HCT116 (cell line): ENCODE data around the gene GNB5. TPM values are rescaled to one million over a fixed set of nuclear protein-coding genes. Genes with fewer than 3 reads are reported as not detected.

Source experiments
- ATAC-seq: fragments of 200-7000 bp; cut with Tn5 transposase; 2 replicates; pipeline ENCODE4 v1.9.1; 2020; ENCODE audit warnings: mild to moderate bottlenecking, moderate library complexity
- BruUV-seq: library from RNA; stranded (reverse); fragments of 400-500 nt; replicated peaks from 2 replicates; lab custom pipeline; 2021; lab: Mats Ljungman, UMichigan
- CTCF ChIA-PET: fragments of 300-600 bp; sonication (Branson Sonifier 250); formaldehyde crosslinking; loops from one replicate; lab custom pipeline; 2021; ENCODE audit warnings: antibody characterized with exemption; lab: Charles Lee
- POLR2A ChIA-PET: fragments of 300-600, 350-600 bp; sonication (Branson Sonifier 250); formaldehyde crosslinking; loops from one replicate; lab custom pipeline; 2021; ENCODE audit warnings: antibody characterized with exemption; lab: Charles Lee
- RAD21 ChIA-PET, 2 experiments: fragments of 300-600 bp; sonication (Branson Sonifier 250); formaldehyde crosslinking; loops; one replicate each; lab custom pipeline; 2023; ENCODE audit warnings: low total read pairs in 2 of 2; ENCODE audit not compliant: uncharacterized antibody in 2 of 2, unreplicated experiment in 2 of 2, low non-redundant PET in 1 of 2; lab: Charles Lee
- DNase-seq: peaks from one replicate; pipeline ENCODE4 v3.0.0-alpha.2; 2010; ENCODE audit warnings: low read depth, low spot score
- H2AFZ ChIP-seq: fragments of 200-600 bp; shearing (Covaris generic), sonication (generic); 2 replicates; pipeline ENCODE4 v1.6.1; 2017; ENCODE audit warnings: low read depth, mixed run types, mixed read lengths, antibody characterized with exemption, low read length; ENCODE audit not compliant: poor library complexity, severe bottlenecking
- H3K27ac ChIP-seq: 2 replicates; pipeline ENCODE4 v1.5.1; 2012; ENCODE audit warnings: low read depth, low read length
- H3K27me3 ChIP-seq: fragments of 200-600 bp; sonication (generic); 2 replicates; pipeline ENCODE4 v1.6.1; 2016; ENCODE audit warnings: mixed run types, low read length, mixed read lengths; ENCODE audit not compliant: insufficient read depth
- H3K36me3 ChIP-seq, 2 experiments: fragments of 200-500 bp in 1 of 2; fragments of 200-600 bp in 1 of 2; sonication (Bioruptor generic) in 1 of 2; sonication (generic) in 1 of 2; 2 replicates each; pipeline versions ENCODE4 v1.5.1 to v1.6.1; 2014 to 2016; ENCODE audit warnings: low read length in 2 of 2, inconsistent platforms in 1 of 2, mixed read lengths in 1 of 2, mixed run types in 1 of 2; ENCODE audit not compliant: insufficient read depth in 2 of 2, control insufficient read depth in 1 of 2
- H3K4me1 ChIP-seq, 2 experiments: fragments of 200-600 bp in 1 of 2; sonication (generic) in 1 of 2; 2 replicates each; pipeline versions ENCODE4 v1.5.1 to v1.6.1; 2012 to 2017; ENCODE audit warnings: low read length in 2 of 2, inconsistent platforms in 1 of 2, mild to moderate bottlenecking in 1 of 2, mixed read lengths in 1 of 2, mixed run types in 1 of 2, moderate library complexity in 1 of 2; ENCODE audit not compliant: insufficient read depth in 2 of 2, control insufficient read depth in 1 of 2
- H3K4me2 ChIP-seq: fragments of 200-600 bp; sonication (generic); 2 replicates; pipeline ENCODE4 v1.6.1; 2017; ENCODE audit warnings: mixed run types, low read length, mixed read lengths
- H3K4me3 ChIP-seq, 2 experiments: fragments of 200-600 bp in 1 of 2; sonication (generic) in 1 of 2; replicated peaks in 1 of 2; 2 replicates each; pipeline ENCODE4 v1.5.1; 2011 to 2016; ENCODE audit warnings: low read length in 2 of 2, control low read depth in 1 of 2, low read depth in 1 of 2, mild to moderate bottlenecking in 1 of 2, mixed read lengths in 1 of 2, mixed run types in 1 of 2
- H3K79me2 ChIP-seq: fragments of 200-600 bp; sonication (generic); 2 replicates; pipeline ENCODE4 v1.6.1; 2017; ENCODE audit warnings: mild to moderate bottlenecking, mixed run types, low read length, moderate library complexity, mixed read lengths; ENCODE audit not compliant: insufficient read depth
- H3K9ac ChIP-seq: fragments of 200-600 bp; sonication (generic); 2 replicates; pipeline ENCODE4 v1.6.1; 2016; ENCODE audit warnings: low read length, mixed read lengths
- H3K9me2 ChIP-seq: fragments of 200-600 bp; sonication (generic), shearing (Covaris generic); 2 replicates; pipeline ENCODE4 v1.6.1; 2017; ENCODE audit warnings: mixed run types, mild to moderate bottlenecking, moderate library complexity; ENCODE audit not compliant: insufficient read depth
- H3K9me3 ChIP-seq, 2 experiments: fragments of 200-500 bp in 1 of 2; fragments of 200-600 bp in 1 of 2; sonication (Bioruptor generic) in 1 of 2; sonication (generic) in 1 of 2; 2 replicates each; pipeline ENCODE4 v1.6.1; 2014 to 2017; ENCODE audit warnings: low read length in 2 of 2, mixed read lengths in 2 of 2, inconsistent platforms in 1 of 2, low read depth in 1 of 2, mild to moderate bottlenecking in 1 of 2, mixed run types in 1 of 2, moderate library complexity in 1 of 2; ENCODE audit not compliant: control insufficient read depth in 1 of 2, insufficient read depth in 1 of 2
- H4K20me1 ChIP-seq: fragments of 200-600 bp; sonication (generic), shearing (Covaris generic); 2 replicates; pipeline ENCODE4 v1.6.1; 2017; ENCODE audit warnings: mixed run types, mild to moderate bottlenecking, moderate library complexity; ENCODE audit not compliant: insufficient read depth
- CEBPB ChIP-seq: IDR thresholded peaks from 2 replicates; pipeline ENCODE4 v1.6.1; 2012; ENCODE audit warnings: low read depth
- ELF1 ChIP-seq: IDR thresholded peaks from 2 replicates; pipeline ENCODE4 v1.6.1; 2012; ENCODE audit warnings: low read depth, borderline replicate concordance
- EZH2phosphoT487 ChIP-seq: fragments of 200-600 bp; IDR thresholded peaks from 2 replicates; pipeline ENCODE4 v1.6.1; 2018; ENCODE audit warnings: antibody characterized with exemption, borderline replicate concordance
- FOSL1 ChIP-seq: IDR thresholded peaks from 2 replicates; pipeline ENCODE4 v1.6.1; 2012; ENCODE audit warnings: low read depth
- POLR2A ChIP-seq: IDR thresholded peaks from 2 replicates; pipeline ENCODE4 v1.7.0; 2011; ENCODE audit warnings: borderline replicate concordance; ENCODE audit not compliant: insufficient read depth, insufficient read length; ENCODE audit errors: extremely low read depth
- RAD21 ChIP-seq: IDR thresholded peaks from 2 replicates; pipeline ENCODE4 v1.6.1; 2012; ENCODE audit warnings: low read depth, mild to moderate bottlenecking
- ZNF274 ChIP-seq: fragments of 200-500 bp; sonication (Bioruptor generic); IDR thresholded peaks from 2 replicates; pipeline ENCODE4 v1.6.1; 2014; ENCODE audit warnings: mild to moderate bottlenecking, low read depth, low read length, inconsistent platforms
- intact Hi-C: fragments of 100-400 bp; cut with micrococcal nuclease; formaldehyde crosslinking; loops from 2 replicates; pipeline ENCODE4 v1.10.0; 2022
- total RNA-seq: library from RNA; stranded (reverse); gene quantifications from one replicate; pipeline ENCODE4 v1.2.1, GENCODE V29; 2021; ENCODE audit not compliant: unreplicated experiment
- TF ChIP-seq, protein P1 (sequence below): IDR thresholded peaks from 2 replicates; pipeline ENCODE4 v1.6.1; 2011; ENCODE audit warnings: mild to moderate bottlenecking, low read length, moderate library complexity; ENCODE audit not compliant: insufficient replicate concordance; ENCODE audit errors: extremely low read depth
- TF ChIP-seq, protein P2 (sequence below), 3 experiments: fragments of 200-600 bp in 1 of 3; sonication (generic) in 1 of 3; IDR thresholded peaks in 2 of 3; conservative IDR thresholded peaks in 1 of 3; 2 replicates each; pipeline ENCODE4 v1.5.1; 2012 to 2017; ENCODE audit warnings: low read depth in 2 of 3, low read length in 2 of 3, antibody characterized with exemption in 1 of 3, borderline replicate concordance in 1 of 3, control low read depth in 1 of 3, mild to moderate bottlenecking in 1 of 3, mixed read lengths in 1 of 3, mixed run types in 1 of 3, moderate library complexity in 1 of 3; ENCODE audit not compliant: insufficient read depth in 1 of 3

GNB5 gene
- total RNA-seq, 1 experiment from 2014 or later, result 27.6 TPM

DNA sequence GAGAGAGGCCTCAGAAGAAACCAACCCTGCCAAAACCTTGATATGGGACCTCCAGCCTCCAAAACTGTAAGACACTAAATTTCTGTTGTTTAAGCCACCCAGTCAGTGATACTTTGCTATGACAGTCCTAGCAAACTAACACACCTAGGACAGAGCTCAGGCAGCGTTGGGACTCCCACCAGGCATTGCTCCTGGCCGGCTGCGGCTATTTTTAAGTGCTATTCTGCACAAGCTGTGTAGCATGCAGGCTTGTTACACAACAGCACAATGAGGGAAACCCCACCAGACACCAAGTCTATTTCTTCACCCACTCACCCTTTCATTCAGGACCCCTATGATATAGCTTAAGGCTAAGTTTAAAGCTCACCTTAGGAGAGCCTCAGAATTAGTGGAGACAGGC lies 47.0 kb upstream of the GNB5 start:
- Histone ChIP-seq H3K79me2 (no peaks in the 10 kb centered on the region), H4K20me1 (no peaks in the 10 kb centered on the region), H3K4me1 (no peaks in the 10 kb centered on the region), H3K36me3 (peaks cover 22 to 27% of the 10 kb centered on the region in 2 experiments; a peak in 3 of 4 replicates), H3K4me2 (no peak overlapping the region), H3K9me3 (no peaks in the 10 kb centered on the region), H2AFZ (no peak overlapping the region), H3K27ac (no peak overlapping the region), H3K4me3 (no peak overlapping the region), H3K9ac (no peak overlapping the region), H3K9me2 (no peaks in the 10 kb centered on the region), H3K27me3 (no peaks in the 10 kb centered on the region)
- CTCF ChIA-PET, result interaction anchor here (1.6 kb wide), 1 partner anchor 11 kb away, joined by 4 read pairs; no protein-coding TSS in a partner anchor
- RAD21 ChIA-PET, result no interaction called here
- ATAC-seq, result no peak
- intact Hi-C loops, result no loop called here
- BruUV-seq, result no TSS peak
- POLR2A ChIA-PET, result no interaction called here
- TF ChIP-seq, protein P1, sequence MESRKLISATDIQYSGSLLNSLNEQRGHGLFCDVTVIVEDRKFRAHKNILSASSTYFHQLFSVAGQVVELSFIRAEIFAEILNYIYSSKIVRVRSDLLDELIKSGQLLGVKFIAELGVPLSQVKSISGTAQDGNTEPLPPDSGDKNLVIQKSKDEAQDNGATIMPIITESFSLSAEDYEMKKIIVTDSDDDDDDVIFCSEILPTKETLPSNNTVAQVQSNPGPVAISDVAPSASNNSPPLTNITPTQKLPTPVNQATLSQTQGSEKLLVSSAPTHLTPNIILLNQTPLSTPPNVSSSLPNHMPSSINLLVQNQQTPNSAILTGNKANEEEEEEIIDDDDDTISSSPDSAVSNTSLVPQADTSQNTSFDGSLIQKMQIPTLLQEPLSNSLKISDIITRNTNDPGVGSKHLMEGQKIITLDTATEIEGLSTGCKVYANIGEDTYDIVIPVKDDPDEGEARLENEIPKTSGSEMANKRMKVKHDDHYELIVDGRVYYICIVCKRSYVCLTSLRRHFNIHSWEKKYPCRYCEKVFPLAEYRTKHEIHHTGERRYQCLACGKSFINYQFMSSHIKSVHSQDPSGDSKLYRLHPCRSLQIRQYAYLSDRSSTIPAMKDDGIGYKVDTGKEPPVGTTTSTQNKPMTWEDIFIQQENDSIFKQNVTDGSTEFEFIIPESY, result no peak
- TF ChIP-seq RAD21 (no peak), ZNF274 (no peak), POLR2A (no peak), ELF1 (no peak), EZH2phosphoT487 (no peak), CEBPB (no peak), FOSL1 (no peak)
- TF ChIP-seq, protein P2, sequence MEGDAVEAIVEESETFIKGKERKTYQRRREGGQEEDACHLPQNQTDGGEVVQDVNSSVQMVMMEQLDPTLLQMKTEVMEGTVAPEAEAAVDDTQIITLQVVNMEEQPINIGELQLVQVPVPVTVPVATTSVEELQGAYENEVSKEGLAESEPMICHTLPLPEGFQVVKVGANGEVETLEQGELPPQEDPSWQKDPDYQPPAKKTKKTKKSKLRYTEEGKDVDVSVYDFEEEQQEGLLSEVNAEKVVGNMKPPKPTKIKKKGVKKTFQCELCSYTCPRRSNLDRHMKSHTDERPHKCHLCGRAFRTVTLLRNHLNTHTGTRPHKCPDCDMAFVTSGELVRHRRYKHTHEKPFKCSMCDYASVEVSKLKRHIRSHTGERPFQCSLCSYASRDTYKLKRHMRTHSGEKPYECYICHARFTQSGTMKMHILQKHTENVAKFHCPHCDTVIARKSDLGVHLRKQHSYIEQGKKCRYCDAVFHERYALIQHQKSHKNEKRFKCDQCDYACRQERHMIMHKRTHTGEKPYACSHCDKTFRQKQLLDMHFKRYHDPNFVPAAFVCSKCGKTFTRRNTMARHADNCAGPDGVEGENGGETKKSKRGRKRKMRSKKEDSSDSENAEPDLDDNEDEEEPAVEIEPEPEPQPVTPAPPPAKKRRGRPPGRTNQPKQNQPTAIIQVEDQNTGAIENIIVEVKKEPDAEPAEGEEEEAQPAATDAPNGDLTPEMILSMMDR (IDR thresholded peaks at IDR 0.05 in 2 of 3, conservative IDR thresholded peaks at IDR 0.05 in 1 of 3; ENCODE audit: borderline replicate concordance in 1 of 3, insufficient read depth in 1 of 3, low read depth in 2 of 3, low read length in 2 of 3), result no peak
- TF ChIP-seq, all 23 proteins: peak for 0
- DNase-seq, result no peak
